H9 (cell line): ENCODE data around the gene CATSPER1. TPM values are rescaled to one million over a fixed set of nuclear protein-coding genes. Genes with fewer than 3 reads are reported as not detected.

Source experiments
- DNase-seq: peaks from one replicate; pipeline ENCODE4 v3.0.0-alpha.2; 2017
- H2AFZ ChIP-seq: one replicate; pipeline ENCODE4 v1.6.1; 2013; ENCODE audit warnings: mild to moderate bottlenecking, low read length, control low read depth, moderate library complexity
- H2AK5ac ChIP-seq: 2 replicates; pipeline ENCODE4 v1.6.1; 2013; ENCODE audit warnings: low read length, control low read depth, mixed read lengths; ENCODE audit not compliant: insufficient read length
- H2BK120ac ChIP-seq: one replicate; pipeline ENCODE4 v1.6.1; 2013; ENCODE audit warnings: low read depth, mild to moderate bottlenecking, low read length, control low read depth, inconsistent platforms; ENCODE audit not compliant: poor library complexity, severe bottlenecking
- H2BK12ac ChIP-seq: 2 replicates; pipeline ENCODE4 v1.6.1; 2013; ENCODE audit warnings: low read length, control low read depth, mixed read lengths, low read depth; ENCODE audit not compliant: insufficient read length
- H2BK15ac ChIP-seq: 2 replicates; pipeline ENCODE4 v1.6.1; 2013; ENCODE audit warnings: low read depth, low read length, control low read depth
- H2BK20ac ChIP-seq: one replicate; pipeline ENCODE4 v1.6.1; 2013; ENCODE audit warnings: low read depth, mild to moderate bottlenecking, low read length, control low read depth, inconsistent platforms; ENCODE audit not compliant: poor library complexity, severe bottlenecking
- H2BK5ac ChIP-seq: 2 replicates; pipeline ENCODE4 v1.6.1; 2013; ENCODE audit warnings: low read length, control low read depth, mixed read lengths; ENCODE audit not compliant: insufficient read length
- H3K14ac ChIP-seq: 2 replicates; pipeline ENCODE4 v1.6.1; 2013; ENCODE audit warnings: low read length, control low read depth; ENCODE audit not compliant: insufficient read depth
- H3K18ac ChIP-seq: 2 replicates; pipeline ENCODE4 v1.6.1; 2013; ENCODE audit warnings: low read depth, mild to moderate bottlenecking, mixed read lengths, low read length, control low read depth; ENCODE audit not compliant: insufficient read length
- H3K23ac ChIP-seq: 2 replicates; pipeline ENCODE4 v1.6.1; 2013; ENCODE audit warnings: low read length, control low read depth, mixed read lengths, low read depth; ENCODE audit not compliant: insufficient read length
- H3K23me2 ChIP-seq: 2 replicates; pipeline ENCODE4 v1.6.1; 2013; ENCODE audit warnings: low read depth, mild to moderate bottlenecking, mixed read lengths, low read length, control low read depth; ENCODE audit not compliant: insufficient read length, poor library complexity, severe bottlenecking
- H3K27ac ChIP-seq: 2 replicates; pipeline ENCODE4 v1.5.1; 2013; ENCODE audit warnings: low read length, control low read depth, mixed read lengths, low read depth; ENCODE audit not compliant: insufficient read length
- H3K27me3 ChIP-seq: 2 replicates; pipeline ENCODE4 v1.6.1; 2013; ENCODE audit warnings: low read length, control low read depth, inconsistent platforms; ENCODE audit not compliant: insufficient read depth
- H3K4ac ChIP-seq: 2 replicates; pipeline ENCODE4 v1.6.1; 2013; ENCODE audit warnings: low read depth, mild to moderate bottlenecking, control low read depth, inconsistent platforms, low read length, moderate library complexity
- H3K4me1 ChIP-seq: 2 replicates; pipeline ENCODE4 v1.6.1; 2013; ENCODE audit warnings: low read length, control low read depth, inconsistent platforms; ENCODE audit not compliant: insufficient read depth
- H3K4me2 ChIP-seq: 2 replicates; pipeline ENCODE4 v1.6.1; 2013; ENCODE audit warnings: low read length, control low read depth, mixed read lengths; ENCODE audit not compliant: insufficient read length, insufficient read depth
- H3K56ac ChIP-seq: 2 replicates; pipeline ENCODE4 v1.6.1; 2013; ENCODE audit warnings: low read depth, mild to moderate bottlenecking, mixed read lengths, low read length, control low read depth; ENCODE audit not compliant: insufficient read length
- H3K79me1 ChIP-seq: 2 replicates; pipeline ENCODE4 v1.6.1; 2013; ENCODE audit warnings: low read depth, mild to moderate bottlenecking, moderate library complexity, low read length, control low read depth, inconsistent platforms; ENCODE audit not compliant: insufficient read depth, poor library complexity, severe bottlenecking
- H3K79me2 ChIP-seq: 2 replicates; pipeline ENCODE4 v1.6.1; 2013; ENCODE audit warnings: low read length, control low read depth, inconsistent platforms; ENCODE audit not compliant: insufficient read depth
- H3K9ac ChIP-seq: 2 replicates; pipeline ENCODE4 v1.6.1; 2013; ENCODE audit warnings: low read length, control low read depth, mixed read lengths; ENCODE audit not compliant: insufficient read length; ENCODE audit errors: extremely low read depth
- H3K9me3 ChIP-seq: one replicate; pipeline ENCODE4 v1.6.1; 2013; ENCODE audit warnings: low read depth, low read length, inconsistent platforms; ENCODE audit not compliant: control insufficient read depth
- H3T11ph ChIP-seq: one replicate; pipeline ENCODE4 v1.6.1; 2013; ENCODE audit warnings: mild to moderate bottlenecking, low read length, control low read depth, inconsistent platforms
- H4K20me1 ChIP-seq: one replicate; pipeline ENCODE4 v1.6.1; 2013; ENCODE audit not compliant: control insufficient read depth, insufficient read length, insufficient read depth
- H4K5ac ChIP-seq: 2 replicates; pipeline ENCODE4 v1.6.1; 2013; ENCODE audit warnings: low read depth, mild to moderate bottlenecking, mixed read lengths, low read length, control low read depth; ENCODE audit not compliant: insufficient read length
- H4K8ac ChIP-seq: replicated peaks from 2 replicates; pipeline ENCODE4 v1.6.1; 2013; ENCODE audit warnings: low read length, control low read depth, mixed read lengths, low read depth; ENCODE audit not compliant: insufficient read length
- H4K91ac ChIP-seq: 2 replicates; pipeline ENCODE4 v1.6.1; 2013; ENCODE audit warnings: low read depth, mild to moderate bottlenecking, moderate library complexity, mixed read lengths, low read length, control low read depth; ENCODE audit not compliant: insufficient read length
- H3K27ac Mint-ChIP-seq, 3 experiments: 2 replicates in 2 of 3; 3 replicates in 1 of 3; pipeline ENCODE4 v1.8.0; 2020 to 2021; ENCODE audit warnings: mixed read lengths in 3 of 3, mild to moderate bottlenecking in 1 of 3, moderate library complexity in 1 of 3
- H3K27me3 Mint-ChIP-seq: 2 replicates; pipeline ENCODE4 v1.8.0; 2021; ENCODE audit warnings: low read depth, mild to moderate bottlenecking, moderate library complexity, mixed read lengths
- H3K36me3 Mint-ChIP-seq, 3 experiments: 2 replicates in 2 of 3; 3 replicates in 1 of 3; pipeline ENCODE4 v1.8.0; 2020 to 2021; ENCODE audit warnings: low read depth in 3 of 3, mixed read lengths in 3 of 3; ENCODE audit not compliant: insufficient read depth in 1 of 3
- H3K4me1 Mint-ChIP-seq, 2 experiments: 2 replicates each; pipeline ENCODE4 v1.8.0; 2020; ENCODE audit warnings: mixed read lengths in 2 of 2
- H3K4me3 Mint-ChIP-seq, 2 experiments: 2 replicates in 1 of 2; 3 replicates in 1 of 2; pipeline ENCODE4 v1.8.0; 2020 to 2021; ENCODE audit warnings: mild to moderate bottlenecking in 2 of 2, mixed read lengths in 2 of 2, moderate library complexity in 1 of 2
- H3K9me3 Mint-ChIP-seq, 2 experiments: 2 replicates in 1 of 2; 3 replicates in 1 of 2; pipeline ENCODE4 v1.8.0; 2020; ENCODE audit warnings: mild to moderate bottlenecking in 2 of 2, mixed read lengths in 2 of 2, moderate library complexity in 1 of 2
- WGBS: extraction: QIAGEN DNeasy Blood & Tissue Kit; methylation state at CpG from one replicate; pipeline ENCODE4 v1.1.7; 2013; ENCODE audit warnings: missing lambda C conversion rate, low lambda C conversion rate, mixed read lengths; ENCODE audit not compliant: insufficient read length; ENCODE audit errors: extremely low coverage; 5-methylcytosine and 5-hydroxymethylcytosine counted together
- total RNA-seq: library from RNA; stranded (reverse); gene quantifications from 2 replicates; pipeline ENCODE4 v1.2.1, GENCODE V29; 2021
- TF ChIP-seq, protein P1 (sequence below): fragments of 200-600 bp; sonication (generic); conservative IDR thresholded peaks from 3 replicates; pipeline ENCODE4 v1.8.0; 2021; ENCODE audit warnings: antibody characterized with exemption, mild to moderate bottlenecking

CATSPER1 gene
- total RNA-seq, 1 experiment from 2014 or later: not detected

GRCh38 chr11:66059966-66060680 lies 33.8 kb upstream of the CATSPER1 start:
- Mint-ChIP-seq H3K4me1 (no peaks in the 10 kb centered on the region), H3K27me3 (no peaks in the 10 kb centered on the region), H3K27ac (no peak overlapping the region; a peak in 1 of 7 replicates), H3K4me3 (no peak overlapping the region; a peak in 1 of 5 replicates), H3K9me3 (no peaks in the 10 kb centered on the region), H3K36me3 (peaks cover 73 to 98% (median 98%) of the 10 kb centered on the region in 3 experiments)
- Histone ChIP-seq H3K9me3 (no peaks in the 10 kb centered on the region), H4K5ac (no peak overlapping the region), H3K4me2 (no peak overlapping the region), H2AK5ac (no peak overlapping the region), H3K14ac (no peak overlapping the region), H3K27ac (no peak overlapping the region), H3K56ac (no peak overlapping the region), H2BK120ac (no peak overlapping the region), H4K20me1 (no peaks in the 10 kb centered on the region), H3K23me2 (no peaks in the 10 kb centered on the region), H2BK12ac (no peak overlapping the region), H2BK15ac (no peak overlapping the region), H3T11ph (no peak overlapping the region), H3K27me3 (no peaks in the 10 kb centered on the region), H3K23ac (no peak overlapping the region), H2BK5ac (no peak overlapping the region), H4K8ac (no peak overlapping the region), H3K4ac (no peak overlapping the region), H2AFZ (no peak overlapping the region), H3K18ac (no peak overlapping the region), H4K91ac (no peak overlapping the region), H3K79me2 (no peaks in the 10 kb centered on the region), H3K79me1 (peaks cover 1% of the 10 kb centered on the region), H2BK20ac (no peak overlapping the region), H3K9ac (no peak overlapping the region), H3K4me1 (no peaks in the 10 kb centered on the region)
- TF ChIP-seq, protein P1, sequence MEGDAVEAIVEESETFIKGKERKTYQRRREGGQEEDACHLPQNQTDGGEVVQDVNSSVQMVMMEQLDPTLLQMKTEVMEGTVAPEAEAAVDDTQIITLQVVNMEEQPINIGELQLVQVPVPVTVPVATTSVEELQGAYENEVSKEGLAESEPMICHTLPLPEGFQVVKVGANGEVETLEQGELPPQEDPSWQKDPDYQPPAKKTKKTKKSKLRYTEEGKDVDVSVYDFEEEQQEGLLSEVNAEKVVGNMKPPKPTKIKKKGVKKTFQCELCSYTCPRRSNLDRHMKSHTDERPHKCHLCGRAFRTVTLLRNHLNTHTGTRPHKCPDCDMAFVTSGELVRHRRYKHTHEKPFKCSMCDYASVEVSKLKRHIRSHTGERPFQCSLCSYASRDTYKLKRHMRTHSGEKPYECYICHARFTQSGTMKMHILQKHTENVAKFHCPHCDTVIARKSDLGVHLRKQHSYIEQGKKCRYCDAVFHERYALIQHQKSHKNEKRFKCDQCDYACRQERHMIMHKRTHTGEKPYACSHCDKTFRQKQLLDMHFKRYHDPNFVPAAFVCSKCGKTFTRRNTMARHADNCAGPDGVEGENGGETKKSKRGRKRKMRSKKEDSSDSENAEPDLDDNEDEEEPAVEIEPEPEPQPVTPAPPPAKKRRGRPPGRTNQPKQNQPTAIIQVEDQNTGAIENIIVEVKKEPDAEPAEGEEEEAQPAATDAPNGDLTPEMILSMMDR: no peak
- WGBS: no CpG with 5 or more reads among the region's 8 CpGs
- no peak for DNase-seq
